Nephron progenitor cell (in vitro differentiated cells): ENCODE measurements around the gene ZNHIT3.

Source experiments
- DNase-seq: peaks from one replicate; pipeline ENCODE4 v3.0.0; 2021
- H3K27ac Mint-ChIP-seq: 2 replicates; pipeline ENCODE4 v1.8.0; 2021; ENCODE audit warnings: mild to moderate bottlenecking, moderate library complexity, mixed read lengths
- H3K27me3 Mint-ChIP-seq: 2 replicates; pipeline ENCODE4 v1.8.0; 2021; ENCODE audit warnings: mild to moderate bottlenecking, low read depth, mixed read lengths; ENCODE audit not compliant: poor library complexity
- H3K36me3 Mint-ChIP-seq: 2 replicates; pipeline ENCODE4 v1.8.0; 2021; ENCODE audit warnings: low read depth, mixed read lengths
- H3K4me1 Mint-ChIP-seq: 2 replicates; pipeline ENCODE4 v1.8.0; 2021; ENCODE audit warnings: mixed read lengths
- H3K4me3 Mint-ChIP-seq: 2 replicates; pipeline ENCODE4 v1.8.0; 2021; ENCODE audit warnings: mild to moderate bottlenecking, moderate library complexity, mixed read lengths
- H3K9me3 Mint-ChIP-seq: 2 replicates; pipeline ENCODE4 v1.8.0; 2021; ENCODE audit warnings: mild to moderate bottlenecking, moderate library complexity, mixed read lengths
- CTCF ChIP-seq: fragments of 200-600 bp; sonication (generic); IDR thresholded peaks from 2 replicates; pipeline ENCODE4 v1.5.0; 2021; ENCODE audit warnings: antibody characterized with exemption

Gene ZNHIT3

GRCh38 chr17:36512641-36513040, 26.2 kb downstream of the ZNHIT3 start:
- Mint-ChIP-seq H3K27ac (peak overlapping the region; percentile 49), H3K4me1 (no peaks in the 10 kb centered on the region), H3K27me3 (peaks cover 5% of the 10 kb centered on the region), H3K36me3 (peaks cover 32% of the 10 kb centered on the region), H3K9me3 (no peaks in the 10 kb centered on the region), H3K4me3 (no peak overlapping the region)
- no peak for TF ChIP-seq CTCF
- DNase-seq = no peak

- peaks cover 39% of the 10 kb centered on the region for H3K36me3 Mint-ChIP-seq
- no peak for DNase-seq
Observed at GRCh38 chr17:36514856-36515255, 28.4 kb downstream of the ZNHIT3 start.

GRCh38 chr17:36515837-36516236, 29.4 kb downstream of the ZNHIT3 start:
- Mint-ChIP-seq H3K27ac (no peak overlapping the region), H3K27me3 (peaks cover 5% of the 10 kb centered on the region), H3K4me1 (no peaks in the 10 kb centered on the region), H3K9me3 (no peaks in the 10 kb centered on the region), H3K36me3 (peaks cover 44% of the 10 kb centered on the region), H3K4me3 (no peak overlapping the region)
- DNase-seq = no peak
- TF ChIP-seq CTCF = no peak

More at GRCh38 chr17:36514856-36515255, 28.4 kb downstream of the ZNHIT3 start:
- Mint-ChIP-seq H3K4me1 (no peaks in the 10 kb centered on the region), H3K9me3 (no peaks in the 10 kb centered on the region), H3K4me3 (no peak overlapping the region), H3K27me3 (peaks cover 5% of the 10 kb centered on the region), H3K27ac (peak overlapping the region; percentile 40)
- TF ChIP-seq CTCF = no peak

GRCh38 chr17:36523113-36523512, 36.6 kb downstream of the ZNHIT3 start:
- no peak for TF ChIP-seq CTCF
- no peaks in the 10 kb centered on the region for H3K27me3 Mint-ChIP-seq
- no peaks in the 10 kb centered on the region for H3K4me1 Mint-ChIP-seq
- no peak overlapping the region for H3K27ac Mint-ChIP-seq
- no peak overlapping the region for H3K4me3 Mint-ChIP-seq
- H3K36me3 Mint-ChIP-seq = peaks cover 58% of the 10 kb centered on the region
- no peaks in the 10 kb centered on the region for H3K9me3 Mint-ChIP-seq
- DNase-seq = no peak

GRCh38 chr17:36524428-36524876, 38.0 kb downstream of the ZNHIT3 start:
- peaks cover 52% of the 10 kb centered on the region for H3K36me3 Mint-ChIP-seq
- DNase-seq = no peak
- no peaks in the 10 kb centered on the region for H3K4me1 Mint-ChIP-seq
- TF ChIP-seq CTCF = no peak
- H3K27ac Mint-ChIP-seq = no peak overlapping the region
- H3K9me3 Mint-ChIP-seq = no peaks in the 10 kb centered on the region
- no peak overlapping the region for H3K4me3 Mint-ChIP-seq
- no peaks in the 10 kb centered on the region for H3K27me3 Mint-ChIP-seq

GRCh38 chr17:36525113-36525512, 38.6 kb downstream of the ZNHIT3 start:
- Mint-ChIP-seq H3K9me3 (no peaks in the 10 kb centered on the region), H3K27ac (no peak overlapping the region), H3K27me3 (no peaks in the 10 kb centered on the region), H3K4me1 (no peaks in the 10 kb centered on the region), H3K4me3 (no peak overlapping the region), H3K36me3 (peaks cover 49% of the 10 kb centered on the region)
- DNase-seq = no peak
- no peak for TF ChIP-seq CTCF
